Inferior parietal cortex (tissue), 1 donor: ENCODE results near the gene GIGYF1.
"Not testable (repeated sequence)": the region's sequence is repeated elsewhere in the genome, so short reads cannot be mapped to it uniquely, and the experiment has no call there.

ENCODE experiments used
- DNase-seq: peaks from one replicate; pipeline ENCODE4 v3.0.0-alpha.2; 2016; ENCODE audit errors: extremely low spot score

GIGYF1 gene, protein sequence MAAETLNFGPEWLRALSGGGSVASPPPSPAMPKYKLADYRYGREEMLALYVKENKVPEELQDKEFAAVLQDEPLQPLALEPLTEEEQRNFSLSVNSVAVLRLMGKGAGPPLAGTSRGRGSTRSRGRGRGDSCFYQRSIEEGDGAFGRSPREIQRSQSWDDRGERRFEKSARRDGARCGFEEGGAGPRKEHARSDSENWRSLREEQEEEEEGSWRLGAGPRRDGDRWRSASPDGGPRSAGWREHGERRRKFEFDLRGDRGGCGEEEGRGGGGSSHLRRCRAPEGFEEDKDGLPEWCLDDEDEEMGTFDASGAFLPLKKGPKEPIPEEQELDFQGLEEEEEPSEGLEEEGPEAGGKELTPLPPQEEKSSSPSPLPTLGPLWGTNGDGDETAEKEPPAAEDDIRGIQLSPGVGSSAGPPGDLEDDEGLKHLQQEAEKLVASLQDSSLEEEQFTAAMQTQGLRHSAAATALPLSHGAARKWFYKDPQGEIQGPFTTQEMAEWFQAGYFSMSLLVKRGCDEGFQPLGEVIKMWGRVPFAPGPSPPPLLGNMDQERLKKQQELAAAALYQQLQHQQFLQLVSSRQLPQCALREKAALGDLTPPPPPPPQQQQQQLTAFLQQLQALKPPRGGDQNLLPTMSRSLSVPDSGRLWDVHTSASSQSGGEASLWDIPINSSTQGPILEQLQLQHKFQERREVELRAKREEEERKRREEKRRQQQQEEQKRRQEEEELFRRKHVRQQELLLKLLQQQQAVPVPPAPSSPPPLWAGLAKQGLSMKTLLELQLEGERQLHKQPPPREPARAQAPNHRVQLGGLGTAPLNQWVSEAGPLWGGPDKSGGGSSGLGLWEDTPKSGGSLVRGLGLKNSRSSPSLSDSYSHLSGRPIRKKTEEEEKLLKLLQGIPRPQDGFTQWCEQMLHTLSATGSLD (N-terminal part only)

DNA sequence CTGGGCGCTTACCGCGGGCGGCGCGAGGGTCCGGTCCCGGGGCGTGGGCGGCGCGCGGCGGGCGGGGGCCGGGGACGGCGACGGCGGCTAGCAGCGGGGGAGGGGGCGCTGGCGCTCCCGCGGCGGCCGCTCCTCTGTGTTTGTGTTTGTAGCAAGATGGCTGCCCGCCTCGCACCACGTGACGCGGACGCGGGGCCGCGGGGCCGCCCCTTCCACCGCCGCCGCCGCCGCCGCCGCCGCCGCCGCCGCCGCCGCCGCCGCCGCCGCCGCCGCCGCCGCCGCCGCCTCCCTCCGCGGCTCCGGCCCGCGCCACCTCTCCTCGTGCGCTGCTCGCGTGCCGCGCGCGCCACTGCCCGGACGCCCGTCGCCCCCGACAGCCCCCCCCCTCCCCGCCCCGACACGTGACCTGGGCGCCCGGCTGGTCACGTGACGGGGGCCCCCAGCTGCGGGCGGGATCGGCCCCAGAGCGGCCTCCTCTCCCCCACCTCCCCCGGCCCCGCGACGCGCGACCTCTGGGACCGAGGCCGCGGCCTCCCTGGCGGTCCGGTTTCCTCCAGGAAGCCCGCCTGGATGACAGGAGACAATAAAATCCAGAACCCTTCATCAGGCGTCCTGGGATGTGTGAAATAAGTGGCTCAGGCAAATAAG lies at the start of gene GIGYF1:
Gene GIGYF1, minus strand, starts transcription at position 153 of the 648 bp plus-strand sequence. CDS start 6,012 bp downstream, outside the sequence.
- no peak for DNase-seq

GRCh38 chr7:100739934-100740333 lies 45.9 kb upstream of the GIGYF1 start:
- DNase-seq, result no peak

DNA sequence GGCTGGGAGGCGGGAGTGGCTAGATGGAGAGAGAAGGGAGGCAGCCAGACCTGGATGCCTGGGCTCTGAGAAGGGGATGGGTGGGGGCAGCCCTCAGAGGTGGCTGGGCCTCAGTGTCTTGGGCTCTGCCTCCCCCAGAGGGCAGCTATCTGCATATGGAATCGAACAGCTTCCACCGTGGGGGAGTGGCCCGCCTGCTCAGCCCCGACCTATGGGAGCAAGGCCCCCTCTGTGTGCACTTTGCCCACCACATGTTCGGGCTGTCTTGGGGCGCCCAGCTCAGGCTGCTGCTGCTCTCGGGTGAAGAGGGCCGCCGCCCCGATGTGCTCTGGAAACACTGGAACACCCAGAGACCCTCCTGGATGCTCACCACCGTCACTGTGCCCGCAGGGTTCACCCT lies 42.6 kb upstream of the GIGYF1 start:
- no peak for DNase-seq

DNA sequence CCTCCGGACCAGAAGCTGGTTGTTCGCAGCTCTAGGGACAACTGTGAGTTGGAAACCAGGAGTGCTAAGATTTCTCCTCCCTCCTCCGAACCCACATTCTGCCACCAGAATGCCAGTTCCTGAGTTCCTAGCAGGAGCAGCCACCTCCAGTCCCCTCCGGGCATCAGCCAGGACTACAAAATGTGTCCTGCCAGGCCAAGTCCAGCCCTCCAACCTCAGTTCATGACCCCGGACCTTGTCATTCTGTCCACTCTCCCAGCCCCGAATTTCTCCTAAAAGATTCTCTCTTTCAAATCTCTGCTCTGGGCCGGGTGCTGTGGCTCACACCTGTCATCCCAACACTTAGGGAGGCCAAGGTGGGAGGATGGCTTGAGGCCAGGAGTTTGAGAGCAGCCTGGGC lies 41.7 kb upstream of the GIGYF1 start:
- DNase-seq, result no peak

DNA sequence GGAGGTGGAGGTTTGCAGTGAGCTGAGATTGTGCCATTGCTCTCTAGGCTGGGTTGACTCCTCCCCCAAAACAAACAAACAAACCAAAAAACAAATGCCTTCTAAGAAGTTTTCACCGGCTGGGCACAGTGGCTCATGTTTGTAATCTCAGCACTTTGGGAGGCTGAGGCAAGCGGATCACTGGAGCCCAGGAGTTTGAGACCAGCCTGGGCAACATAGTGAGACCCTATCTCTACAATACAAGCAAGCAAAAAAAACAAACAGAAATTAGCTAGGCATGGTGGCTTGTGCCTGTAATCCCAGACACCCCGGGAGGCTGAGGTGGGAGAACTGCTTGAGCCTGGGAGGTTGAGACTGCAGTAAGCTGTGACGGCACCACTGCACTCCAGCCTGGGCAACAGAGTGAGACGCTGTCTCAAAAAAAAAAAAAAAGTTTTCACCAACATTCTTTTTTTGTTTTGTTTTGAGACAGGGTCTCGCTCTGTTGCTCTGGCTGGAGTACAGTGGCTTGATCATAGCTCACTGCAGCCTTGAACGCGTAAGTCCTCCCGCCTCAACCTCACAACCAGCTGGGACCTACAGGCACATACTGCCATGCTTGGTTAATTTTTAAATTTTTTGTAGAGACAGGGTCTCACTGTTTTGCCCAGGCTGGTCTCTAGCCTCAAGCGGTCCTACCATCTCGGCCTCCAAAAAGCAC lies 38.0 kb upstream of the GIGYF1 start:
- no peak for DNase-seq

DNA sequence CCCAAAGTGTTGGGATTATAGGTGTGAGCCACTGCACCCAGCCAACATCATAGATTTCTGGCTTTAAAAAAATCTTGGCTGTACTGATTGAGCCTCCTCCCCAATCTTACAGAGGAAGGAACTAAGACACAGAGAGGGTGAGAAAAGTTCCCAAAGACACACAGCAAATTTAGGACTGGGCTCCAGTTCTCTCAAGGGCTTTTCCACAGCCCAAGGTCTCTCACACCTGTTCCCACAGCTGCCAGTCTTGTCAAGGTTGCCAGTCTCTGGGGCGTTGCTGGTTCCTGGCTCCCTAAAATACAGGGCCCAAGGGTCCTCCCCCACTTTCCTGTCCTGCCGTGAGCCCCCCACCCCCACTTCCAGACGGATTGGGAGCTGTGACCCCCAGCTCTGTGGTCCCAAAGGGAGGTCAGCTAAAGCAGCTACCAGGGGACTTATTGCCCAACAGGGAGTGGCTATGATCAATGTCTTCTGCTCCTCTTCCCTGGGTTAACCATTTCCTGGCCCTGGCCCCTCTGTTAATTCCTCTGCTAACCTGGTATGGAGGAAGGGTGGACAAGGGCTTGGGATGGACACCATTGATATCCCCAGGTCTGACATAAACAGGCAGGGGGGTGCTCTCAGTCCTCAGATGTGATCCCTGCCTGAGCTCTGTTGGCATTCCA lies 36.2 kb upstream of the GIGYF1 start:
- no peak for DNase-seq

- no peak for DNase-seq
Observed at GRCh38 chr7:100728196-100728595, 34.1 kb upstream of the GIGYF1 start.

DNA sequence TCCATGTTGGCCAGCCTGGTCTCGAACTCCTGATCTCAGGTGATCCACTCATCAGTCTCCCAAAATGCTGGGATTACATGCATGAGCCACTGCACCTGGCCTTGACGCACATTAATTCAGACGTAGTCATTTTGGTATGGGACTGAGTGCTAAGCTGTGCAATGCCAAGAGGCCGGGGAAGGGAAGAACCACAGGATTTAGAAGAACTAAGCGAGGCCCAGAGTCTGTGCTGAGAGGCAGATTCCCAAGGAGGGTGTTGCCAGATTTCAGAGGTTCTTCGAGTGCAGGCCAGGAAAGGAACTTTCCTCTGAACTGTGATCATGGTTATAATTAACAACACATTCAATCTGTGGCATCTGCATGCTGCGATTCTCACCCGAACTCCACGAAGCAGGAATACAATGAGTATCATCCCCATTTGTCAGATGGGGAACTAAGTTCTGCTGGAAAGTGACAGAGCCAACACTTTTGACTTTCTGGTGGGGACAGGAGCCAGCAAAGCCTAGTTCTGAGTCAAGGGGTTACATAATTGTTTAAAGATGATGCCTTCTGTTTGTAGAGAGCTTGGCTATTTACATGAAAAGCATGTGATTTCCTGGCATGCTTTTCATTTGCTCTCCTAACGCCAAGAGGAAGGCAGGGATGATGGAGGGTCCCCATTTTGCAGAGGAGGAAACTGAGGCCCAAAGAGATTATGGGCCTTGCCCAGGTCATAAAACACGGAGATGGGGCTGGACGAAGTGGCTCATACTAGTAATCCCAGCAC lies 33.1 kb upstream of the GIGYF1 start:
- DNase-seq, result no peak

- not testable (repeated sequence) for DNase-seq
Observed at GRCh38 chr7:100724364-100724763, 30.3 kb upstream of the GIGYF1 start.

- no peak for DNase-seq
Observed at GRCh38 chr7:100723732-100724275, 29.8 kb upstream of the GIGYF1 start.

DNA sequence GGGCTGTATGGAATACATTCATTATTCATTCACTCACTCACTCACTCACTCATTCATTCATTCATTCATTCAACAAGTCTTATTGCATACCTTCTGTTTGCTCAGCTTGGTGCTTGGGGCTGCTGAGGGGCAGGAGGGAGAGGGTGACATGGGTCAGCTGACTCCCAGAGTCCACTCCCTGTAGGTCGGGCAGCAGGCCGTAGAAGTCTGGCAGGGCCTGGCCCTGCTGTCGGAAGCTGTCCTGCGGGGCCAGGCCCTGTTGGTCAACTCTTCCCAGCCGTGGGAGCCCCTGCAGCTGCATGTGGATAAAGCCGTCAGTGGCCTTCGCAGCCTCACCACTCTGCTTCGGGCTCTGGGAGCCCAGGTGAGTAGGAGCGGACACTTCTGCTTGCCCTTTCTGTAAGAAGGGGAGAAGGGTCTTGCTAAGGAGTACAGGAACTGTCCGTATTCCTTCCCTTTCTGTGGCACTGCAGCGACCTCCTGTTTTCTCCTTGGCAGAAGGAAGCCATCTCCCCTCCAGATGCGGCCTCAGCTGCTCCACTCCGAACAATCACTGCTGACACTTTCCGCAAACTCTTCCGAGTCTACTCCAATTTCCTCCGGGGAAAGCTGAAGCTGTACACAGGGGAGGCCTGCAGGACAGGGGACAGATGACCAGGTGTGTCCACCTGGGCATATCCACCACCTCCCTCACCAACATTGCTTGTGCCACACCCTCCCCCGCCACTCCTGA lies 28.6 kb upstream of the GIGYF1 start:
- DNase-seq, result no peak

- DNase-seq, result no peak
Observed at GRCh38 chr7:100721505-100721812, 27.4 kb upstream of the GIGYF1 start.

DNA sequence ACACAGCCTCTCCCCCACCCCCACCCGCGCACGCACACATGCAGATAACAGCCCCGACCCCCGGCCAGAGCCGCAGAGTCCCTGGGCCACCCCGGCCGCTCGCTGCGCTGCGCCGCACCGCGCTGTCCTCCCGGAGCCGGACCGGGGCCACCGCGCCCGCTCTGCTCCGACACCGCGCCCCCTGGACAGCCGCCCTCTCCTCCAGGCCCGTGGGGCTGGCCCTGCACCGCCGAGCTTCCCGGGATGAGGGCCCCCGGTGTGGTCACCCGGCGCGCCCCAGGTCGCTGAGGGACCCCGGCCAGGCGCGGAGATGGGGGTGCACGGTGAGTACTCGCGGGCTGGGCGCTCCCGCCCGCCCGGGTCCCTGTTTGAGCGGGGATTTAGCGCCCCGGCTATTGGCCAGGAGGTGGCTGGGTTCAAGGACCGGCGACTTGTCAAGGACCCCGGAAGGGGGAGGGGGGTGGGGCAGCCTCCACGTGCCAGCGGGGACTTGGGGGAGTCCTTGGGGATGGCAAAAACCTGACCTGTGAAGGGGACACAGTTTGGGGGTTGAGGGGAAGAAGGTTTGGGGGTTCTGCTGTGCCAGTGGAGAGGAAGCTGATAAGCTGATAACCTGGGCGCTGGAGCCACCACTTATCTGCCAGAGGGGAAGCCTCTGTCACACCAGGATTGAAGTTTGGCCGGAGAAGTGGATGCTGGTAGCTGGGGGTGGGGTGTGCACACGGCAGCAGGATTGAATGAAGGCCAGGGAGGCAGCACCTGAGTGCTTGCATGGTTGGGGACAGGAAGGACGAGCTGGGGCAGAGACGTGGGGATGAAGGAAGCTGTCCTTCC lies 26.8 kb upstream of the GIGYF1 start:
- DNase-seq, result no peak

GRCh38 chr7:100720279-100720670 lies 26.2 kb upstream of the GIGYF1 start, which contains the start of gene EPO:
Gene EPO, plus strand, starts transcription at chr7:100720468. Its CDS starts 513 bp downstream, at chr7:100720981.
- DNase-seq, result no peak

DNA sequence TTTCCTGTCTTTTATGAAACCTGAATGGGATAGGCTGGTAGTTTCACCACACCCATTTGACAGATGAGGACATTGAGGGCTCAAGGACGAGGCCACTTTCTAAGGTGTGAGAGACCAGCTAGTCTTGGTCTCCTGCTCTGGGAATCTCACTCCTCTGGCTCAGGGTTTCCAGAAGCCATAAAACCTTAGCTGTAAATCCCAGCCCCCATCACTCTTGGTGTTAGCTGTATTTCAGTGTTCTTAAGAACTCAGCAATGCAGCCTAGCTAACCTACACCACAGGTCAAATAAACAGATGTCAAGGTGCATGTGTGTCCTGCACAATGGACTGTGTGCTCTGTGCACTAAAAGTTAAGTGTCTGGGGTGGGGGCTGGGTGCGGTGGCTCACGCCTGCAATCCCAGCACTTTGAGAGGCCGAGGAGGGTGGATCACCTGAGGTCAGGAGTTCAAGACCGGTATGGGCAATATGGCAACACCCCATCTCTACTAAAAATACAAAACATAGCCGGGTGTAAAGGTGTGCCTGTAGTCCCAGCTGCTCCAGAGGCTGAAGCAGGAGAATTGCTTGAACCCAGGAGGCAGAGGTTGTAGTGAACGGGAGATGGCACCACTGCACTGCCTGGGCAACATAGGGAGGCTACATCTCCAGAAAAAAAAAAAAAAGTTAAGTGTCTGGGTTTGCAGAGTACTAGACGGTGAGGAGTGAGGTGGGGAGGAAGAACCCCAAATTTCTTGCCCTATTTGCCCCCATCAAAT lies 25.7 kb upstream of the GIGYF1 start:
- no peak for DNase-seq

DNA sequence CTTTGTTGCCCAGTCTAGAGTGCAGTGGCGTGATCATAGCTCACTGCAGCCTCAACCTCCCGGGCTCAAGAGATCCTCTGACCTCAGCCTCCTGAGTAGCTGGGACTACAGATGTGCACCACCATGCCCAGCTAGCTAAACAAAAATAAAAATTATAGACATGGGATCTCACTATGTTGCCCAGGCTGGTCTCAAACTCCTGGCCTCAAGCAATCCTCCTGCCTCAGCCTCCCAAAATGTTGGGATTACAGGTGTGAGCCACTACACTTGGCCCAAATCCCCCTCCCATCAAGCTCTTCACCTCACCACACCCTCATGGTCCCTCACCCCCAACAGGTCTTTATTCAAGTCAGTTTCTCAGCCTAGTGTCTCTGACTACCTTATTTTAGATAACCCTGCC lies 23.0 kb upstream of the GIGYF1 start:
- DNase-seq, result not testable (repeated sequence)

DNA sequence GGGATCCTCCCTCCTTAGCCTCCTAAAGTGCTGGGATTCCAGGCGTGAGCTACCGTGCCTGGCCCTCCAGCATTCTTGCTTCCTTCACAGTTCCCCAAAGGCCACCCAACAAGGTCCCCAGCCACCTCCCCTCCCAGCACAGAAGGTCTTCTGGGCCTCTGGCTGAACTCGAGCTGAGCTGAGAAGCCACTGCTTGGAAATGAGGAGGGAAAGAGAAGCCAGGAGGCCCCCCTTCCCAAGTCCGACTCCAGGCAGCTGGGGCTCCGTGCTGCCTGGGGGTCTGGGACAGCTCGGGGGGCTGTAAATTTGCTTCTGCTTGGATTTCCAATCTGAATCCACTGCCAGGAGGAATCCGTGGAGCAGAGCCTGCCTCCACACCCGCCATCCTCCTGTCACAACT lies 20.7 kb upstream of the GIGYF1 start:
- DNase-seq, result no peak

- DNase-seq, result no peak
Observed at GRCh38 chr7:100711369-100711768, 17.3 kb upstream of the GIGYF1 start.
